HG03432 (cell line): ENCODE data around the gene EXD2.
"Not testable (repeated sequence)": the region's sequence is repeated elsewhere in the genome, so short reads cannot be mapped to it uniquely, and the experiment has no call there.

Source experiments
- ATAC-seq: cut with Tn5 transposase; IDR thresholded peaks from one replicate; pipeline ENCODE4 v1.9.1; 2021; ENCODE audit warnings: mild to moderate bottlenecking, moderate library complexity; ENCODE audit not compliant: unreplicated experiment

The EXD2 gene

GRCh38 chr14:69274321-69274720 is 83.0 kb downstream of the EXD2 start:
- no peak for ATAC-seq

- no peak for ATAC-seq
These were observed 84.0 kb downstream of the EXD2 start for GRCh38 chr14:69275331-69275730.

GRCh38 chr14:69277356-69277755 is 86.1 kb downstream of the EXD2 start:
- ATAC-seq, result not testable (repeated sequence)

- ATAC-seq, result no peak
These were observed 89.5 kb downstream of the EXD2 start for GRCh38 chr14:69280746-69281291.

- no peak for ATAC-seq
These were observed 90.3 kb downstream of the EXD2 start for GRCh38 chr14:69281450-69282169.

- no peak for ATAC-seq
These were observed 91.2 kb downstream of the EXD2 start for GRCh38 chr14:69282448-69282847.

GRCh38 chr14:69284170-69284569 is 92.9 kb downstream of the EXD2 start:
- ATAC-seq, result no peak

GRCh38 chr14:69285661-69286255 is 94.5 kb downstream of the EXD2 start:
- ATAC-seq, result no peak

GRCh38 chr14:69287098-69288010 is 96.1 kb downstream of the EXD2 start:
- ATAC-seq, result no peak

- ATAC-seq, result no peak
These were observed 96.9 kb downstream of the EXD2 start for GRCh38 chr14:69288011-69288771.

GRCh38 chr14:69288956-69289705 is 97.8 kb downstream of the EXD2 start:
- no peak for ATAC-seq

GRCh38 chr14:69289811-69290520 is 98.7 kb downstream of the EXD2 start:
- no peak for ATAC-seq

- ATAC-seq, result not testable (repeated sequence)
These were observed 99.6 kb downstream of the EXD2 start for GRCh38 chr14:69290881-69291280.

GRCh38 chr14:69291396-69291795 is 100.1 kb downstream of the EXD2 start:
- no peak for ATAC-seq

- ATAC-seq, result no peak
These were observed 100.7 kb downstream of the EXD2 start for GRCh38 chr14:69291891-69292561.
